SH-SY5Y (cell line): ENCODE measurements around the gene TMEM272.

ENCODE experiments used
- GATA2 ChIP-seq: IDR thresholded peaks from 2 replicates; pipeline ENCODE4 v1.6.1; 2011; ENCODE audit warnings: mild to moderate bottlenecking, low read depth, low read length
- GATA3 ChIP-seq: IDR thresholded peaks from 2 replicates; pipeline ENCODE4 v1.6.1; 2011; ENCODE audit warnings: low read depth, mild to moderate bottlenecking, low read length, moderate library complexity

GRCh38 chr13:51865838-51866237 lies 20.9 kb upstream of the TMEM272 start:
- no peak for TF ChIP-seq GATA2
- TF ChIP-seq GATA3: no peak
